ENCODE results near the gene COL2A1. TPM values are rescaled to one million over a fixed set of nuclear protein-coding genes. Genes with fewer than 3 reads are reported as not detected.

Gene COL2A1
- total RNA-seq, 1 experiment from 2014 or later, result 0.50 TPM

DNA sequence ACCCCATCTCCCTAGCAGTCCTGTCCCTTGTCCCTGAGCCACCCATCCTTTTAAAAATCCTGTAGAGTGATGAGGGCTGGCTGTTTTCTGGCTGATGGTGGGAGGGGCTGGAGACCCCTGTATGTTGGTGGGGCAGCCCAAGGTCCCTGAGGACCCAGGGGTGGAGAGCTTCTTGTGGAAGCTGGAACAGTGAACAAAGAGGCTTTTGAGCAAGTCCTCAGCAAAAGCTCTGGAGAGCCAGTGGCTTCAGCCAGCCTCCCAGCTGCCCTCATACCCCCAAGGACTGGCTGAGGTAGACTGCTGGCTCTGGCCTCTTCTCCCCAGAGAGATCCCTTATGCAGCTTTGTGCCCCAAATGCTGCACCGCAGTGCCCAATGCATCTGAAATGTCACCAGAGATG lies 29.2 kb upstream of the COL2A1 start:
- Mint-ChIP-seq H3K36me3 (ENCODE audit: insufficient read depth, unreplicated experiment) (no peaks in the 10 kb centered on the region), H3K4me3 (ENCODE audit: low read depth, unreplicated experiment) (no peak overlapping the region), H3K27me3 (ENCODE audit: unreplicated experiment) (peaks cover 53% of the 10 kb centered on the region), H3K9me3 (ENCODE audit: low read depth, unreplicated experiment) (no peaks in the 10 kb centered on the region), H3K27ac (ENCODE audit: unreplicated experiment) (no peak overlapping the region), H3K4me1 (ENCODE audit: low read depth, unreplicated experiment) (no peaks in the 10 kb centered on the region)
- CTCF ChIA-PET, result interaction anchor here (1.2 kb wide), 1 partner anchor 23 kb away, joined by 3 read pairs; no protein-coding TSS in a partner anchor
- no TSS peak for BruUV-seq (replicated peaks)
- intact Hi-C loops (cut with micrococcal nuclease; ENCODE audit: unreplicated experiment), result no loop called here
- DNase-seq, result no peak
- TF ChIP-seq, protein P1, sequence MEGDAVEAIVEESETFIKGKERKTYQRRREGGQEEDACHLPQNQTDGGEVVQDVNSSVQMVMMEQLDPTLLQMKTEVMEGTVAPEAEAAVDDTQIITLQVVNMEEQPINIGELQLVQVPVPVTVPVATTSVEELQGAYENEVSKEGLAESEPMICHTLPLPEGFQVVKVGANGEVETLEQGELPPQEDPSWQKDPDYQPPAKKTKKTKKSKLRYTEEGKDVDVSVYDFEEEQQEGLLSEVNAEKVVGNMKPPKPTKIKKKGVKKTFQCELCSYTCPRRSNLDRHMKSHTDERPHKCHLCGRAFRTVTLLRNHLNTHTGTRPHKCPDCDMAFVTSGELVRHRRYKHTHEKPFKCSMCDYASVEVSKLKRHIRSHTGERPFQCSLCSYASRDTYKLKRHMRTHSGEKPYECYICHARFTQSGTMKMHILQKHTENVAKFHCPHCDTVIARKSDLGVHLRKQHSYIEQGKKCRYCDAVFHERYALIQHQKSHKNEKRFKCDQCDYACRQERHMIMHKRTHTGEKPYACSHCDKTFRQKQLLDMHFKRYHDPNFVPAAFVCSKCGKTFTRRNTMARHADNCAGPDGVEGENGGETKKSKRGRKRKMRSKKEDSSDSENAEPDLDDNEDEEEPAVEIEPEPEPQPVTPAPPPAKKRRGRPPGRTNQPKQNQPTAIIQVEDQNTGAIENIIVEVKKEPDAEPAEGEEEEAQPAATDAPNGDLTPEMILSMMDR (IDR thresholded peaks at IDR 0.05; ENCODE audit: unreplicated experiment), result no peak

DNA sequence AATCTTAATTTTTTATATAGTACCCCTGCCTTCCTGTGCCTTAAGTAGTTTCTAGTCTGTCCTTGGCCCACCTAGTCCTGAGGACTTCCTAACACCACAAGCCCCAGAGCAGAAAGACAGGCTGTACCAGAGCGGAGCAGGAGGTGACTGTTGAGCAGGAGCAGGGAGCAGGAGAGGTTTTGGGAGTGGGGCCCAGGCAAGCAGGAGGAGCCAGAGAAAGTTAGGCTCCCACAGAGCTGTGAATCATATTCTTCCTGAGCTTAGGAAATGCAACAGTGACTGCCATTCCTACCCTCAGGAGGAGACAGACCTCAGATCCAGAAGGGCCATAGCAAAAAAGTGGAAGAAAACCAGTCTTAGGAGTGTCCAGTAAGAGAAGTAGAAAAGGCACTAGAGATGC lies 28.3 kb upstream of the COL2A1 start:
- intact Hi-C loops (cut with micrococcal nuclease; ENCODE audit: unreplicated experiment), result no loop called here
- Mint-ChIP-seq H3K27me3 (ENCODE audit: unreplicated experiment) (peaks cover 45% of the 10 kb centered on the region), H3K9me3 (ENCODE audit: low read depth, unreplicated experiment) (no peaks in the 10 kb centered on the region), H3K36me3 (ENCODE audit: insufficient read depth, unreplicated experiment) (no peaks in the 10 kb centered on the region), H3K27ac (ENCODE audit: unreplicated experiment) (no peak overlapping the region), H3K4me3 (ENCODE audit: low read depth, unreplicated experiment) (no peak overlapping the region), H3K4me1 (ENCODE audit: low read depth, unreplicated experiment) (no peaks in the 10 kb centered on the region)
- CTCF ChIA-PET, result no interaction called here
- TF ChIP-seq, protein P1 (IDR thresholded peaks at IDR 0.05; ENCODE audit: unreplicated experiment), result no peak
- no TSS peak for BruUV-seq (replicated peaks)
- no peak for DNase-seq

DNA sequence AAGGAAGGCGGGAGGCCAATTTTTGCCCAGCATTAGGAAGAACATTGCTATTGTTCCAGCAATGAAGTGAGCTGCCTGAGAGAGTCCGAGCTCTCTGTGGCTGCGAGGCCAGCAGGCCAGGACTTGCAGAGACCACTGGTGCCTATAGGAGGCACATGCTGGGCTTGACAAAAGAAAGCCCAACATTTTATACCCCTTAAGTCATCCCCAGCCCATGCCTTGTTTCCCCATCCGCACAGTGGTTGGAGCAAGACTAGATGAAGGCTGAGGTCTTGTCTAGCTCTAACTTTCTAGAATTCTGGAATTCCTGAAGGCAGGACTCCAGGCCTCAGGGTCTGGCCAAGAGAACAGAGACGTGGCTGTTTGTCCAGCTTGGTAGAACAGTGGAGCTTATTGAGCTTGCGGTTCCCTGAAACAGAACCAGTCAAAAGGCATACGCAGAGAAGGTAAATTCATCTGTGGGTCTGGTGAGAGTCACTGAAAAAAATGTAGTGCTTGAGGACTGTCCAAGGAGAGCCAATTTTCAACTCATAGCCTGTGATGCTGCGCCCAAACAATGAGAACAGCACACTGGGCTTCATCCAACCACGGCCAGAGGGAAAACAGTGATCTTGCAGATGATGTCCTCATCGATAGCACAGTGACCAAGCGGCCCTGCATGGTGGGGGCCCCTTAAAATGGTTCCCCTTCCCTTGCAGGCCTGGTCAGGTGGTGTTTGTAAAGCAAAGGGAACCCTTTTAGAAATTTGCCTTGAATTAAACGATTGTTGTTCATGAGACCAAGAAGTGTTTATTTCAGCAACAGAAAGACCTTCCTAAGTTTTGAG lies 27.1 kb upstream of the COL2A1 start:
- Mint-ChIP-seq H3K4me3 (ENCODE audit: low read depth, unreplicated experiment) (no peak overlapping the region), H3K9me3 (ENCODE audit: low read depth, unreplicated experiment) (no peaks in the 10 kb centered on the region), H3K4me1 (ENCODE audit: low read depth, unreplicated experiment) (no peaks in the 10 kb centered on the region), H3K27me3 (ENCODE audit: unreplicated experiment) (peaks cover 41% of the 10 kb centered on the region), H3K36me3 (ENCODE audit: insufficient read depth, unreplicated experiment) (no peaks in the 10 kb centered on the region), H3K27ac (ENCODE audit: unreplicated experiment) (no peak overlapping the region)
- CTCF ChIA-PET, result no interaction called here
- BruUV-seq (replicated peaks), result no TSS peak
- intact Hi-C loops (cut with micrococcal nuclease; ENCODE audit: unreplicated experiment), result no loop called here
- TF ChIP-seq, protein P1 (IDR thresholded peaks at IDR 0.05; ENCODE audit: unreplicated experiment), result no peak
- no peak for DNase-seq

DNA sequence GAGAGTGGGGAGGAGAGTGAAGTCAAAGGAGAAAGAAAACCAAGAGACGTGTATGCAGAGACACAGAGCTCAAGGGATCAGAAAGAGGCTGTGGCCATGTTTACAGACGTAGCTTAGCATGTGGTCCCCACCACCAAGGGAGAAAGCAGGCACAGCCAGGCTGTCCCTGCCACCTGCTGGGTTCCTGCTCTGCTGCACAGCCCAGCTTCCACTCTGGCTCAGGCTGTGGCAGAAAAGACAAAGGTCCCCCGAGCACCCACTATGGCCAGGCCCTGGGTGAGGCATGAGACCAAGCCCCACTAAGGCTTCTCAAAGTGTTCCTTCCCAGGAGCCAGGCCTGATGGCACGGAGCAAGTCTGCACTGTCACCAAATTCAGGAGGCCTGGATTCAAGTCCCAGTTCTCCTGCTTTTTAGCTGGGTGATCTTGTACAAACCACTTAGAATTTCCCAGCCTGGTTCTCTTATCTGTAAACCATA lies 25.9 kb upstream of the COL2A1 start:
- Mint-ChIP-seq H3K27me3 (ENCODE audit: unreplicated experiment) (peaks cover 52% of the 10 kb centered on the region), H3K36me3 (ENCODE audit: insufficient read depth, unreplicated experiment) (no peaks in the 10 kb centered on the region), H3K9me3 (ENCODE audit: low read depth, unreplicated experiment) (no peaks in the 10 kb centered on the region), H3K27ac (ENCODE audit: unreplicated experiment) (no peak overlapping the region), H3K4me1 (ENCODE audit: low read depth, unreplicated experiment) (no peaks in the 10 kb centered on the region), H3K4me3 (ENCODE audit: low read depth, unreplicated experiment) (no peak overlapping the region)
- BruUV-seq (replicated peaks), result no TSS peak
- intact Hi-C loops (cut with micrococcal nuclease; ENCODE audit: unreplicated experiment), result no loop called here
- no peak for DNase-seq
- CTCF ChIA-PET, result no interaction called here
- TF ChIP-seq, protein P1 (IDR thresholded peaks at IDR 0.05; ENCODE audit: unreplicated experiment), result no peak

Data from Calu3 (cell line).